GM18499 (cell line): ENCODE results near the gene UBE4B.

ENCODE experiments used
- ATAC-seq: cut with Tn5 transposase; IDR thresholded peaks from one replicate; pipeline ENCODE4 v1.9.1; 2021; ENCODE audit warnings: moderate number of reproducible peaks; ENCODE audit not compliant: insufficient read depth, unreplicated experiment

UBE4B gene

GRCh38 chr1:10108134-10108663 is 75.4 kb downstream of the UBE4B start:
- ATAC-seq: no peak

GRCh38 chr1:10108948-10109708 is 76.4 kb downstream of the UBE4B start:
- ATAC-seq: no peak

GRCh38 chr1:10113501-10113900 is 80.7 kb downstream of the UBE4B start:
- no peak for ATAC-seq

- ATAC-seq: no peak
Measured at GRCh38 chr1:10114746-10115145, 82.0 kb downstream of the UBE4B start.

- no peak for ATAC-seq
Measured at GRCh38 chr1:10117132-10117531, 84.4 kb downstream of the UBE4B start.

- ATAC-seq: no peak
Measured at GRCh38 chr1:10117865-10118264, 85.1 kb downstream of the UBE4B start.

- no peak for ATAC-seq
Measured at GRCh38 chr1:10121688-10122087, 88.9 kb downstream of the UBE4B start.

- no peak for ATAC-seq
Measured at GRCh38 chr1:10122926-10123325, 90.2 kb downstream of the UBE4B start.

- no peak for ATAC-seq
Measured at GRCh38 chr1:10128101-10128765, 95.5 kb downstream of the UBE4B start.

GRCh38 chr1:10132316-10132715 is 99.6 kb downstream of the UBE4B start:
- ATAC-seq: no peak

GRCh38 chr1:10132852-10133251 is 100.1 kb downstream of the UBE4B start:
- no peak for ATAC-seq

- no peak for ATAC-seq
Measured at GRCh38 chr1:10140981-10141380, 108.2 kb downstream of the UBE4B start.

- no peak for ATAC-seq
Measured at GRCh38 chr1:10143961-10144485, 111.3 kb downstream of the UBE4B start.

GRCh38 chr1:10146391-10146790 is 113.6 kb downstream of the UBE4B start:
- no peak for ATAC-seq

- ATAC-seq: no peak
Measured at GRCh38 chr1:10149231-10149630, 116.5 kb downstream of the UBE4B start.

- no peak for ATAC-seq
Measured at GRCh38 chr1:10152709-10153284, 120.0 kb downstream of the UBE4B start.

GRCh38 chr1:10155087-10155712 is 122.4 kb downstream of the UBE4B start:
- ATAC-seq: no peak

GRCh38 chr1:10160173-10160572 is 127.4 kb downstream of the UBE4B start:
- ATAC-seq: no peak

- no peak for ATAC-seq
Measured at GRCh38 chr1:10160907-10161490, 128.2 kb downstream of the UBE4B start.

- ATAC-seq: no peak
Measured at GRCh38 chr1:10161541-10162290, 129.0 kb downstream of the UBE4B start.
